HG03045 (cell line): ENCODE data around the gene TXNDC11.

Experiments
- ATAC-seq: cut with Tn5 transposase; IDR thresholded peaks from one replicate; pipeline ENCODE4 v1.9.1; 2021; ENCODE audit warnings: mild to moderate bottlenecking, moderate library complexity; ENCODE audit not compliant: unreplicated experiment

Gene TXNDC11

DNA sequence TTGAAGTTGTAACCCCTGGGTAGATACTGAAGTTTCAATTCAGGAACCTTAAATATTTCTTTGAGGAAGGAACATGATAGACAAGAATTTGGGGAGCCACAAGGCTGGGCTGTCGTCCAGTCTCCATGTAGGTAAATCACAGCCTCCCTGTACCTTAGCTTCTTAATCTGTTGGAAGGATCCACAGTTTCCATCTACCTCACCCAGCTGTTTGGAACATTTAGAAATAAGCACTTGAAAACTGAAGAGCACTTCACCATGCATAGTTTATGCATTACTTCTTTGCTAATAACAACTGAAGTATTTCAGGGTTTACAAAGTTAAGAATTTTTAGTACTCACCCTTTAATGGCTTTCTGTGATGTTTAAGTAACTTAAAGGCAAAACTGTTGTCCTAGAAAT is 17.2 kb downstream of the TXNDC11 start:
- ATAC-seq, result no peak

DNA sequence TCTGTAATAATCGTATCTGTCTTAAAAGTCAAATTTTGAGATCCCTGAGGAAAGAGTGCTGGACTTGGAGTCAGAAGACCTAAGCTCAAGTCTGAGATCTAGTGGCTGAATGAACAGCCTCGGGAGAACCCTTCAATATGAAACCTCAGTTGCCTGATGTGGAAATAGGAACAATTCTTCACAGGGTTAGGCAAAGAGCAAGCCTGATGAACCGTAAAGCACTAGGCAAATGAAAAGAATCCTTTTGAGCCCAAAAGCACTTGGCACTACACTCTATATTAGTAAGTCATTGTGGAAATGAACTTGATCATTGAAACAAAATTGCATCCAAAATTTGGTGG is 20.2 kb downstream of the TXNDC11 start:
- ATAC-seq, result no peak

DNA sequence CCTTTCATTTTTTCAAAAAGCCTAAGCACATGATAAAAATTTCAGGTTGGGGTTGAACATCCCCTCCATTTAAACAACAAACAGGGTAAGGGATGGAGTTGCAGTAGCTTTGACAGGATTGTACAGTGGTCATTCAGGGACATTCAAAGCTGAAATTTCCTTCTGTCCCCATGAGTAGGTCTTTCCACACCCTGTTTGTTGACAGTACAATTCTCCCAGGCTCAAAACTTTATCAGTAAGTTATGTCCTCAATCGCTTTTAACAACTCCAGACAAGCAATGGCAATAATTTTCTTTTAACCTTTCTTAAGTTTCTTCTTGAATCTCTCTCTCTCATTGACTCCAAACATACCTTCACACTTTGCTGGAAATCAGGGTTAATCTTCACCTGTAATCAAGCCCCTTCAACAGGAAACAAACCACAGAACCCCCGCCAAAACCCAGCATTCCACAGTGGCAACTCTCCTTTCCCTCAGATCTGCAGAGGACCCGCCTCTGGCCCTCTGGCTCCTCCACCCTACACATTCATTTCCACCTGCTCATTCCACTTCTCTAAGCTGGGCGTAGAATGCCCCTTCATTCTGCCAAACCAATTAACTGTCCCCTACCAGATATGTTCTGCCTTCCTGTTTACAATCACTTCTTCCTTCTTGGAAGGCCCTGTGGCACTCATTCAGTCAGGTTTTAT is 20.7 kb downstream of the TXNDC11 start:
- ATAC-seq, result no peak

DNA sequence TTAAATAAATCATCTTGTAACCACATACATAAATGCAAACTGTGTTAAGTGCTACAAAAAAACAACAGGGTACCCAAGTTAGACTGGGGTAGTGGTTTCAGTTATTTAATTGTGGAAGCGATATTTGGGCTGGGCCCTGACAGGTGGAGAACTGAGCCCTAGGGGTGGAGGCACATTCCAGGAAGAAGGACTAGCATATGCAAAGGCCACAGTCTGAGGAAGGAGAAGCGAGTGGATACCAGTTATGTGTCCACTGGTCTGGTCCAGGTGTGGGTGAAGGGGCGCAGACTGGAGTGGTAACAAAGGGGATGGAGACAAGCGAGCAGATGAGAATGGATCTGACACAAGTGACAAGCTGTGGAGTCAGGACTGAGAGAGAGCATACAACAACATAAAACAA is 22.9 kb downstream of the TXNDC11 start:
- ATAC-seq, result no peak

DNA sequence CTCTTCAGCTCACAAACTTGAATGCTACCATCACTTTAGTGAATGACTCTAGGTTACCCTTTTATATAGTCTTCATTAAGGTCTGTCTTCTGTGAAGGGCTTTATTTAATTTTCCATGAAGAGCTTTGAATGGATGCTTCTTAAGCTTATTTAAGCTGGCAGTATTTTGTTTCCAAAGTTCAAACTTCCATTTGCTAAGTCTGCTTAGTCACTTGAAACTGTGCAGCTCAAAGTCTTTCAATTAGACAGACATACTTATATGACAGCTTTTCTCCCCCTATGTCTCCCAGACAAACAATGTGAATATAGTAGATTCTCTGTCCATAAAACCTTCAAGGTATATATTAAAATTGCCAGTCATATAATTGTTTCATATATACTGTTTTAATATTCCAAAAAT is 23.5 kb downstream of the TXNDC11 start:
- ATAC-seq, result no peak

DNA sequence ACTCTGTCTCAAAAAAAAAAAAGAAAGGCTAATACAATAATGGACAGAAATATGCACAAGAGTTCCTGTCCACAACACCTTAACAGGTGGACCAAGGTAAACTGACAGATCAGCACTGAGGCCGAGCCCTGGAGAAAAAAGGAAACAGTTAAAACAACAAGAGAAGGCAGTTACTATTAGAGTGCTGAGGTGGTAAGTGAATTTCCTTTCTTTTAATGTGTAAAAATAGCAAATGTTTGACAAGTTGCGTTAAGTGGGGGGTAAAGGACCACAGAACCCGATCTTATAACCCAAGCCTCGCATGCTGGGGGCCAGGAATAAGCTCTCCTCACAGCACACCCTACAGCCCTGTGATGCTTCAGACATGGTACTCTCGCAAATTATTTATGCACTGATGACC is 24.8 kb downstream of the TXNDC11 start:
- no peak for ATAC-seq

DNA sequence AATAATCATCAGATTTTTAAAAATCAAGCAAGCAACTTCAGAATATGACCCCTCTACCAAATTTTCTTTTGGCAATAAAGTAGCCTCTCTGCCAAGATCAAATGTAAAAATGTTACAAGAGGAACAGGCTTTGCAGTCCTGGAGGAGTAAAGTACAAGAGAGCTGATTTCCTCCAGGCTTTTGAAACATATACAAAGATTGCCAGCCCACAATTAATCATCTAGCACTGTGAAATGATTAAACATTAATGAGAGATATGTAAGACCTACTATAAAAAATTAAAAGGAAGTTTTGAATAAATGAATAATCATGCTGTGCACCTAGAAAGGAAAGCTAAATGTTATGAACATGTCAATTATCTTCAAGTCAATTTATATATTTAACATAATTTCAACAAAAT is 26.3 kb downstream of the TXNDC11 start:
- ATAC-seq, result no peak

DNA sequence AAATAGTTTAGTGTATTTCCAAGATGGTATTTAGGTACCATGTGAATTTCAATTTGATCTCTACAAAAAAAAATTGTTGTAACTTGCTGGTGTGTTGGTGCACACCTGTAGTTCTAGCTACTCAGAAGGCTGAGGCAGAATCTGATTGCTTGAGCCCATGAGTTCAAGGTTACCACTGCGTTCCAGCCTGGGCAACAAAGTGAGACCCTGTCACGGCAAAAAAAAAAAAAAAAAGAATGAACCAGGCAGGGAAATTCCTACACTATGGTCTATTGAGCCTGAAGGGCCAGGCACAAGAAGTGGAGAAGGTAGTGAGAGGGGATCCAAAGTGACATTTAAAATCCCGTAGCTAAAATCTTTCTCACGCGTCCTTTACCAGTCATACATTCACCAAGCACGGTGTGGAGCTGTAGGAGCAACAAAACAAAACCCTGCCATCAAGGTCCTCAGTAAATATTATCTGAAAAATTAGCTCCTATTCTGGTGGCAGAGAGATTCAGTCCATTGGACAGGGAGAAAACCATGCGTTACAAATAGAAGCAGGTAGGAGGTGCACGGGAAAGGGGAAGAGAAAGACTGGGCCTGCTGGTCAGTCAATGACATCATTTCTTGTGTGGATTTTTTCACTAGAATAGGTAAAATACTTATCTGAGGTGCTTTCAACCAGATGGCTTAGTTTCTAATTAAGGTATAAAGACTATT is 27.3 kb downstream of the TXNDC11 start:
- ATAC-seq, result no peak

DNA sequence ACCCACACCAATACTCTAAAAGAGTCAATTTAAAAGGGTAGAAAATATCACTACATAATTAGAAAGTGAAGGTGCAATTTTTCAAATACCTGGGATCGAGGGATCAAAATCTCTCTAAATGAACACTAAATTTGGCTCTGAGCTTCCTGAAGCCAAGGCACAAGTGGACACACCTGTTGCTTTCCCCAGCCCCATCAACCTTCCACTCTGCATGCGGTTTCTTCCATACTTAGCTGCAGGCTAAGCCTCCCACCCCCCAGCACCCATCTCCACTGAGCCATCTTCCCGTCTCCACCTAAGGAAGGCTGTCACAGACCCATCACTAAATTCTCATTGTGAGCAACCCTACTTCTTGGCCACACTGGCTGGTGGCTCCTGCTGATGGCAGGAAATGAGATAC is 30.5 kb downstream of the TXNDC11 start:
- no peak for ATAC-seq

DNA sequence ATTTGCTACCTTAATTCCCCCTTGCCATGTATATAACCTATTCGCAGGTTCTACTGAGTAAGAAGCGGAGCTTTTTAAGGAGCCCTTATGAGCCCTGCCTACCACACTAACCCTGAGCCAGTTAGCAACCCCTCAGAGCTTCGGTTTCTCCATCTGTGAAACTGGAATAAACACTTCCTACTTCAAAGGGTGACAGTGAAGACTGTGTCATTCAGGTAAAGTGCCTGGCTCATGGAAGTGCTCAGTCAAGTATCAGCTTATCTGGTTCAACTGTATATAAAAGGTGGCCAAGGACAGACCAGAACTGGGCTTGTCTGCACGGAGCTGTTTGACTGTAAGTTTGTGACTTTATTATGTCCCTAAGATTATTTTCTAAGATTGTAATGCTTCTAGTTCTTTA is 31.0 kb downstream of the TXNDC11 start:
- no peak for ATAC-seq

DNA sequence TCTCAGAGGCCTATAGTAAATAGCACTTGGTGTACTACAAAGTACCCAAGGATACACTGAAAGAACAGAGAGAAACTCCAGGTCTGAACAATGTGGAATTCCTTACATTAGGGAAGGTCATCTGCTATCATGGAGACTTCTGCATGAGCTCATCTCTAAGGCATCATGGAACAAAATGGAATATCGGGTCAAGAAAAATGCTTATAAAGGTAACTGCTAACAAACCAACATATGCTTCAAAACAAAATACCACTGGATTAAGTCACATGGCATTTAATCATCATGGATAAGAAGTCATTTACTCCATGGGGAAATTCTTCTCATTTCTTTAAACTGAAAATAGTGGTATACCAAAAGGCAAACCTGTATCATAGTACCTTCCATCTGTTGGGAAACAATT is 34.2 kb downstream of the TXNDC11 start:
- no peak for ATAC-seq

DNA sequence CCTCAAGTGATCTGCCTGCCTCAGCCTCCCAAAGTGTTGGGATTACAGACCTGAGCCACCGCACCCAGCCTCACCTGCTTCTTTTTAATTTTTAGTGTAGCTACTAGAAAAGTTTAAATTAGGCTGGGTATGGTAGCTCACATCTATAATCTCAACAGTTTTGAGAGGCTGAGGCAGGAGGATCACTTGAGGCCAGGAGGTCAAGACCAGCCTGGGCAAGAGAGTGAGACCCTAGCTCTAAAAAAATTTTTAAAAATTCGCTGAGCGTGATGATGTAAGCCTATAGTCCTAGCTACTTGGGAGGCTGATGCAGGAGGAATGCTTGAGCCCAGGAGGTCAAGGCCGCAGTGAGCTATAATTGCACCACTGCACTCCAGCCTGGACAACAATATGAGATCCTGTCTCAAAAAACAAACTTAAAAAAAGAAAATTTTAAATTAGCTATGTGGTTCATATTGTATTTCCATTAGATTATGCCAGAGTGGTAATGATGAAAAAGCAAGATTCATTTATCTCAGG is 34.9 kb downstream of the TXNDC11 start:
- no peak for ATAC-seq

DNA sequence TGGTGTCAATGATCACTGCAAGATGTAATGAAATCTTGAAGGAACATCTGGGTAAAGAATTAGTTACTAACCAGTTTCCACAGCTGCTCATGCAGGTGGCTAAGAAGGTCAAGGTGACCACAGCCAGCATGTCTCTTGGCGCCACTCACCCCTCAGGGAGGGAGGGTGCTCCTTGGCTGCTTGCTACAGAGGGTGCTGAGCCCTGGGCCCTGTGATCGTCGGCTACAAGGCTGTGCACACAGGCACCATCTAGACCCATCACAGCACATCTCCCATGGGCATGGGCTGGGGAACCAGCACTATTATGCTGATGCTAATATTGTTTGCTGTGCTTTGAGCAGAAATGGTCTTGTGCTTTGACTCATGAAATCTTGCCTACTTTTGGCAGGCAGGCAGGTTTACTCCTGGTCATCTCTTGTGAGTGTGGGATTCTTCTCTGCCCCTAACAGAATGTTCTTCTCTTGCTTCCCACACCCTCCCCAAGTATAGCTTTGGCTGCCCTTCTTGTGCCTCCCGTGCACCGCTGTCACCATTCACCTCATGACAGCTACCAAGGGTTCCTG is 36.4 kb downstream of the TXNDC11 start:
- ATAC-seq, result no peak

DNA sequence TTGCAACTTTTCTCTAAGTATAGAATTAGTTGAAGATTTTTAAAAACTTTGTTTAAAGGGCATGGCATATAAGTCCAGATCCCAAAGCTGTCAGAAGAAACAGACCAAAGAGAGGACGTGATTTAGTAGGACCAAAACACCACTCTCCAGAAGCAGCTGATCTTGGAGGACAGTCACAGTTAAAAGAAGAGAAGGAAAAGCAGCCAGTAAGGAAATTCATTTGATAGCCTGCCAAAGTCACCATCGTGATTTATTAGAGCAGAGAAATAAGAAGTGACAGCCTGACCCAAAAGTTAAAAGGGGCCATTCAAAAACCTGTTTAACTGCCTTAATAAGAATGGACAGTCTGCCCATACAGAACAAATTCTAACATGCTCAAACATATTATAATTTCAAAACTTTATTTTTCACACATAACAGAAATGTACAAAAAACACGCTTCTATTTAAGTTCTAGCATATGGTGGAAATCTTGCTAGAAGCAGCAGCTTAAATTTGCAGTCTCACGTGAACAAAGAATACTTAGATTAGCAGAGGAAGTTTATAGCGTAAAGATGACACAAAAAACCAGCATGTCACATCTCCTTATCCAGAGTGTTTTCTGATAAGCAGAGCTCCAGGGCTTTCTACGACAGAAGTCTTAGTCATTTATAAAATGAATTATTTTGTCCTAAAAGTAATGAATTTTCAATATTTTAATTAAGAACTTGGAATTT is 37.2 kb downstream of the TXNDC11 start:
- ATAC-seq, result no peak

DNA sequence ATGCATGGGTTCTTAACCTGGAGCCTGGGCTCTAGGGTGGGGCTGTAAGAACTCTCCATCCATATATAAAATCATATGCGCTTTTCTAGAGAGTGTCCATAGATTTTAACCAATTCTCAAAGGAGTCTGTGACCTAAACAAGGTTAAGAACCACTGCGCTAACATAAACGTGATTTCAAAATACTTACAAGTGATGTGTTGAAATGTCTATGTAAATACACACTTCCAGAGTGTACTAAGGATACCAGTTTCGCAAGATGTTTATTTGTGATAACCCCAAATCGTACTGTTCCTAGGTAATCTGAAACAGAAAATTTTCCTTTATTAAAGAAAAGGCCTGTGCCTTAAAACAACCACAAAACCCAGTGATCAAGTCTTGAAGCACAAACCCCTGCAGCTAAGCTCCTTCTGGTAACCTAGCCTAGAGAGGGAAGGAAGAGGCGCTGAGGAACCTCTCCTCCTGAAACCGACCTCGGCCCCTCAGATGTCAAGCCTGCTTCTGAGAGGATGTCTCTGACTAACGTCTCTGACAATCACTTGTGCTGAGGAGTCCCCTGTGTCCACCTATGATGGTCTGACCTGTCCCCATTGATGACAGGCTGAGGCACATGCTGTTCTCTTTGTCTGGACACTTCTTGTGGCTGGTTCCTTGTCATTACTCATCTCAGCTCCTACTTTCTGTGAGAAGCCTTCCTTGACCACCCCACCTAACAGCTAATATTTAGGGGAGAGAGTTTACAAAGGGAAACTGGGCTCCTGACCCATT is 42.2 kb downstream of the TXNDC11 start:
- ATAC-seq, result no peak

DNA sequence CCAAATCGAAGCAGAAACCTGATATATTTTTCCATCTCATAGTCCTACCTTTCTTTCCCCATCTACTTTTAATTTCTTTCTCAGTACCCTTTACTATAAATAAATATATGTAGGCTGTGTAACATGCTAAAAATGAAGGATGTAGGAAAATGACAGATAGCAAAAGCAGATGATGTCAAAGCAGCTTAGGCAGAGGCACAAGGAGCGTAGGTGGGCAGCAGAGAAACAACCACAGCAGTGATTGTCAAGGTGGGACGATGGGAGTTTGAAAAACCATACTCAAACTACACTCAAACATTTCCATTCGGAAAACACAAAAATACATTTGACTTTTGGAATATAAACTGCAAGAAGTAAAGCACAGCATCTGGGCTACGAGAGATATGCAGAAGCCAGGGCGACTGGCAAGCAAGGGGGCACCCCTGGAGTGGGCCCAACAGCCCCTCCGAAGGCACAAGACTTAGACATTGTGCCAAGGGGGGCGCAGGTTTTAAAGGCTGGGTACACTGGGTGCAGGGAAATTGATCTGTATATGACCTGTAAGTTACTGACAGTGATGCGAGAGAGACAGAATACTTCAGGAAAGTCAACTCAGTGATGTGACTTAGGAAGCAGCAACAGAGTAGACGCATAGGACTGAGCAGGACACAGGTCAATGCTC is 43.3 kb downstream of the TXNDC11 start:
- no peak for ATAC-seq

DNA sequence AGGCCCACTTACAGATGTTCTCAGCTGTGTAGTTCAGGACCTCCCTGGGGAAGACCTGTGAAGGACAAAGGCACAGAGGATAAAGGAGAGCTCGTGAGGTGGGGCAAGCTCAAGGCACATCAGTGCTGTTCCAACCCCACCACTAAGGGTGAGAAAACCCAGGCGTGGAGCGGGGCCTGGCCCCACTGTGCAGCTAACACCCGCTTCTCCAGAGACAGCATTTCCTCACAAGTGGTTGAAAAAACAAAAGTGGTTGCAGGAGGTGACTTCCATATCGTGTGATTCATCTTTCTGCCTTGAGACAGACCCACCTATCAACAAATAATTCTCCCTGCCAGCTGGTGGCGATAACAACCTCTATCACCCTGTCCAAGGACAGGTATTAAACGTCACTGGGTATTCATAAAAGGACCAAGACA is 44.4 kb downstream of the TXNDC11 start:
- no peak for ATAC-seq

DNA sequence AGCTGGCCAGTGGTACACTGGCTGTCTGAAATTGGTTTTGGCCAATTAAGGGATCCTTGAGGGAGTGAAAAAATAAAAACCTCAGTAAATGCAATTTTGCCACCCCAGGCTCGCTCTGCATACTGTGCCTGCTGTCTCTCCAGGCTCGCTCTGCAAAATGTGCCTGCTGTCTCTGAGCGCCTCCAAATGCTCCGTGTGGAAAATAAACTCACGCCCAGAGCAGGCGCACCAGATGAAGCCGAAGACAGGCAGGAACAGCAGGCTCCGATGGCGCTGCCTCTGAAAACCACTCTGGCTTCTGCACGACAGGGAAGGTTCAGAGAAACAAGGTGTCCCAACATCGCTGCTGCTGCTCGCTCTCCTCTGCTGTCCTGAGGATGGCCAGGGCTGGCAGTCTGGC is 45.3 kb downstream of the TXNDC11 start:
- ATAC-seq, result no peak

DNA sequence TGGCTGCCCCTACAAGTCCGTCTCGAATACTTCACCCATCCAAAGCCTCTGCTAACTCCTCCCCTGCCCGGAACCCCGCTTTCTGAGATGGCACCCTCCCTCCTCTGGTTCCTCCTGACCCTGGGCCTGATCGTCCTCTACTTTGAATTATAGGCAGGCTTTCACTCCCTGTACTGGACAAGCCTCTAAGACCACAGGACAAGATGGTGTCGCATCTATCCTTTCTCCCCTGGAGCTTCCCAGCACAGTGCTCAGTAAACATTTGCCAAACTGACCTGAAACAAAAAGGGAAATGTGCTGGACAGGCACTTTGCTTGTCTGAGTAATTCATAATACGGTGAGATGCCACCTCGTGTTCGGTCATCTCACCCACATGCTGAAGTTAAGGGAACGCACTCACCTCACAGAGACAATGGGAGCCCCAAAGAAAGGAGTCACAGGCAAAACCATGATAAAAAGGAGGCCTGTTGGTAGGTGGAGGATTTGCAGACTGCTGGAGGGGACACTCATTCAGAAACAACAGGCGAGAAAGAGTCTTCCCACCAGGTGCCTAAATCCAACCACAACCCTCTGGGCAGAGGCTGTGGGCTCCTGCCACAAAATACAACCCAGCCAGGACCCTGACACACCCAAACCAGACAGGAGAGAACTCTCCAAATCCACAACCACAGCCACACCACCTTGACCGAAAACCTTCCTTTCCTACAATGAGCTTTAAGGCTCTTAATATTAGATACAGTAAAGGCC is 46.2 kb downstream of the TXNDC11 start:
- ATAC-seq, result no peak

DNA sequence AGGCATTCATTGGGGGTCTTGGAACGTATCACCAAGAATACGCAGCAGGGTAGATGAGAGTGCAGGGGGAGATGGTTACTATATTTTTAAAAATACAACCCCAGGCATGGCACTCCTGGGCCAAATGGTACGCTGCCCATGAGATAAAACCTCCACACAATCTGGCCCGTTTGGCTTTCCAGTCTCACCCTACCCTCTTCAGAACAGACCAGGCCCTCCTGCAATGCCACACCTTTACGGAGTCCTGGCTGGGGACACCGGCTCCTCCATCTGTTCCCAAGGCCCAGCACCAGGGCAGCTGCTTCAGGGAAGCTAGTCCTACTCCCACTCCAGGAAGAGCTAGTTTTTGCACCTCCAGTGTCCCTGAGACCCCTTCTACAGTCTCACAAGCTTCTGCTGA is 50.0 kb downstream of the TXNDC11 start:
- ATAC-seq, result no peak
